HG02981 (cell line): ENCODE measurements around the gene CABP7.
"Not testable (repeated sequence)": the region's sequence is repeated elsewhere in the genome, so short reads cannot be mapped to it uniquely, and the experiment has no call there.

Experiments
- ATAC-seq: cut with Tn5 transposase; IDR thresholded peaks from one replicate; pipeline ENCODE4 v1.9.1; 2021; ENCODE audit warnings: mild to moderate bottlenecking, moderate library complexity; ENCODE audit not compliant: unreplicated experiment

The CABP7 gene

DNA sequence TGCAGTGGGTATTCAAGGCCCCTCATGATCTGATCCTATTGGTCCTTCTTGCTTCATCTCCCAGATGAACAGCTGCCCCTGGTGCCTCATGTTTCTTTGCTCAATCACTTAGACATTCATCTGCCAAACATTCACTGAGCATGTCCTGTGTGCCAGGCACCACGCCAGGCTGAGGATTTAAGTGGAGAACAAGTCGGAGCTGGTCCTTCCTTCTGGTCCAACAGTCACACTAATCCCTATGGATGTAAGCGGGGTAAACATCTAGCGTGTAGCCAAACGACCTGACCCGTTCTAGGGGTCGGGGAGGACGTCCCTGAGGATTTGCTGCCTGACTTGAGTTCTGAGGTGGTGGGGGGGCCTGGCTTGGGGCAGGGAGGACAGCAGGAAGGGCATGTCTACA, 25.1 kb downstream of the CABP7 start:
- ATAC-seq: no peak

DNA sequence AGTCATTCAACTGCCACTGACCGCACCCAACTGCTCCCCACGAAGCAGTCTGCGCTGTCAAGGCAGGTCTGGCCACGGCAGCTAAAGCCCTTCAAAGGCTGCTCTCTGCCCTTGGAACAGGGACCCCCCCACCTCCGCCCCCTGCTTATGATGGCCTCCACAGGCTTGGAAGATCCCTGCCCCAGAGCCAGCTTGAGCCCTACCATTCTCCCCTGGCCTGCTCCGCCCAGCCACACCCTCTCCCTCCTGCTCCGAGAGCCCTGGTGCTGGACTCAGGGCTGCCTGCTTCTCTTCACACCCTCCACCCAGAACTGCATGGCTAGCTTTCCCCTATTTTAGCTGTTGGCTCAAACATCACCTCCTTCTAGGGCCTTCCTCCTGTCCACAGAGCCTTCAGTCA, 28.0 kb downstream of the CABP7 start:
- no peak for ATAC-seq

DNA sequence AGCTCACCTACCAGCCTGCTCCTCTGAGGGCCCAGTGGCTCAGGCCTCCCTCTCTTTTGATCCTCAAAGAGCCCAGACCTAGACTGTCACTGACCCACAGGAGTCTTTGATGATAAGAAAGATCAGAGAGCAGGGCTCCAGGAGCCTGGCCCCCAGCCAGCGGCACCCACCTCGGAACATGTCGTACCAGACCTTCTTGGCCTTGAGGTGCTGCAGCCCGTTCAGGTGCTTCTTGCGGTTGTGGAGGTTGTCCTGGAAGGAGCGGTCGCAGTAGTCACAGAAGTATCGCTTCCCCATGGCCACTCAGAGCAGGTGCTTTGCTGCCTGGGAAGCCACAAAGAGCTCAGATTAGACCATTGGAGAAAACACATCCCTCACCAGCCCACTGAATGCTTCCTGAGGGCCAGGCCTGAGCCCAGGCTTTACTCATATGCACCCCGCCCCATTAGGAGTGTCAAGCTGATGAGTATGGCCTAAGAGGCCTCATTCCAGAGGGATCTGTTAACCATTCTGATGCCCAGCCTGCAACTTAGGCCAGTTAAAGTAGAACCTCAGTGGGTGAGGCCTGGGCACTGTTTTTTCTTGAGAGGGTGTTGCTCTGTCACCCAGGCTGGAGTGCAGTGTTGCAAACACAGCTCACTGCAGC, 28.6 kb downstream of the CABP7 start:
- ATAC-seq: no peak

DNA sequence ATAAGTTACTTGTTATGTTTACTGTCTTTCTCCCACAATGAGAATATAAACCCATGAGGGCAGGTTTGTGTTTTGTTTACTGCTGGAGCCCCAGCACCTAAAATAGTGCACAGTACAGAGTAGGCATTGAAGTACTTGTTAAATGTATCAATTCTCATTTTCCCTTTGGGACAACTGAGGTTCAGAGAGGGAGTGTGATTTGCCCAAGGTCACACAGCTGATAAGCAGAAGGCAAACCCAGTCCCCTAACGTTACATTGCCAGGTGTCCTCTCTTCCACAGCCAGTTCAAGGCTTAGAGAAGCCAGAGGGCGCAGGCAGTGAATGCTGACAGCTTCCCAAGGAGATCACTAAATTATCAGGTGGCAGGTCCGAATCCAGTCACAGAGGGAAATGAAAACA, 30.2 kb downstream of the CABP7 start:
- ATAC-seq: no peak

DNA sequence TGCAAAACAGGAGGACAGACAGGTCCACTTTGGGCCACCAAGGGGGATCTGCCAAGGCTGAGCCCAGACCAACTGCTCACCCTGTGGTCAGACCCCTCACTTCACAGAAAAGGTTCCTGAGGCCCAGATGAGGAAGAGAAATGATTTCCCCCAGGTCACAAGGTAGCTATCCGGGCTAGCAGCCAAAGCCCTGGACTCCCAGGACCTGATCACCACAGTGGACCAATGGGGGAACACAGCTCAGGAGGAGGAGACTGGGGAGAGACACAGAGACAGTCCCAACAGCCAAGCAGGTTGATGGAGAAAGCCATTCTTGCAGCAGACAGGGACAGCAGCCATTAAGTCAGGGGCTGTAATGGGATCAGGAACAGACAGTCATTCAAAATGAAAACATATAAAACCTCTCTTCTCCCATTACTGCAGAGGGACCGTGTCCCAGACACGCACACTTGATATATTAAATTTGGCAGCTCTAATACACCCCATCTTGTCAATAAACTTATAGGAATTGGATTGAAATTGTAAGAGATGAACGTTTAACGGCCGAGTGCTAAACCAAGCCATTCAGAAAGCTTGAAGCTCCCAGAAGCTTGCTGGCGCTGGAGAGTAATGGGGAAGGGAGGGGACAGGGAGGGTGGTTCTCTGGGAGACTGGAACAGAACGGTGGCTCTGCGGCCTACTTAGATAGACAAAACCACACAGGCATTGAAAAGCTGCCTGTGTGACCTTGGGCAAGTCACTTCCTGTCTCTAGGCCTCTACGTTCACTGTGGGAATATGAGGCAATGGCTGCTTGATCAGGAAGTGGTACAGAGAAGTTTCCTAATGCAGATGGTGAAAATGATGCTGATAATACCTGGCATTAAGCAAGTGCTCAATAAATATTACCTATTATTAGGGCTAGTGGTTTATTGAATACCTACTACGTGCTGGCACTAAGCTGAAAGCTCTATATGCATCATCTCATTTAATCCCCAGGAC, 31.0 kb downstream of the CABP7 start:
- ATAC-seq: no peak

DNA sequence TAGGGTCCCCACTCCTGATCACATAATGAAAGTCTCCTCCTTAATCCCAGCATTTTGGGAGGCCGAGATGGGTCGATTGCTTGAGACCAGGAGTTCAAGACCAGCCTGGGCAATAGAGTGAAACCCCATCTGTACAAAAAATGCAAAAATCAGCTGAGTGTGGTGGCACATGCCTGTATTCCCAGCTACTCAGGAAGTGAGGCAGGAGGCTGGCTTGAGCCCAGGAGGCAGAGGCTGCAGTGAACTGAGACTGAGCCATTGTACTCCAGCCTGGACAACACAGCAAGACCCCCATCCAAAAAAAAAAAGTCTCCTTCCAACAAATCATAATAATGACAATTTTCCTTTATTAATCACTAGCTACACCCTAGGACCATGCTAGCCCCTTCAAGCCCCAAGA, 31.9 kb downstream of the CABP7 start:
- ATAC-seq: no peak

DNA sequence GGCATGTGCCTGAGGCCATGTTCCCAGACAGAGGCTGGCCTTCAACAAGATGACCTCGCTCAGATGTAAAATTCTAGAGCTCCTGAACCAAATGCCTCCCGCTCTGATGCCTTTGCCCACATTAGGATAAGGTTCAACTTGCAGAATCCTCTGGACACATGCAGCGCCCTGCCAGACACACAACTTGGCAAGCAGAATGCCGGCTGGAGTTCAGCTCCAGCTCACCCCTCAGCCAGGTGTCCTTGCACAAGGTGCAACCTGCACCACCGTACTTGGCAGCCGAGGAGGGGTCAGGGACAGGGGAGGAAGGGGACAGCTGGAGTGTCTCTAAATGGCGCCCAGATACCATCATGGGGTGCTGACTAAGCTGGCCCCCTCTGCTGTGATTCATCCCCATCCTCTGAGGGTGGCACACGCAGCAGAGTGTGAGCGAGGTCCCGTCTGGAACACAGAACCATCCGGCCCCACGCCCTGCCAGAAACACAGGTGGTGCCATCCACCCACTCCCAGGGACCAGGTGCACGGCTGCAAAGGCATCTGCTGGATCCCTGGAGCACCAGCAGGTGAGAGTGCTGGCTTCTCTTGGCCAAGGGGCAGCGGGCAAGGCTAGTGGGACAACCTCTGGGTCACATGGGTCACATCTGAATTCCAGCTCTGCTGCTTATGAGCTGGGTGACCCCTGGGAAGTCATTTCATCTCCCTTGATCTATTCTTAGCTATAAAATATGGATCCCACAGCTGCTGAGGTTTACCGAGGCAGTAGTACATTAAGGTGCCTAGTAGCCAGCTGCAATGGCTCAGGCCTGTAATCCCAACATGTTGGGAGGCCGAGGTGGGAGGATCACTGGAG, 34.2 kb downstream of the CABP7 start:
- no peak for ATAC-seq

DNA sequence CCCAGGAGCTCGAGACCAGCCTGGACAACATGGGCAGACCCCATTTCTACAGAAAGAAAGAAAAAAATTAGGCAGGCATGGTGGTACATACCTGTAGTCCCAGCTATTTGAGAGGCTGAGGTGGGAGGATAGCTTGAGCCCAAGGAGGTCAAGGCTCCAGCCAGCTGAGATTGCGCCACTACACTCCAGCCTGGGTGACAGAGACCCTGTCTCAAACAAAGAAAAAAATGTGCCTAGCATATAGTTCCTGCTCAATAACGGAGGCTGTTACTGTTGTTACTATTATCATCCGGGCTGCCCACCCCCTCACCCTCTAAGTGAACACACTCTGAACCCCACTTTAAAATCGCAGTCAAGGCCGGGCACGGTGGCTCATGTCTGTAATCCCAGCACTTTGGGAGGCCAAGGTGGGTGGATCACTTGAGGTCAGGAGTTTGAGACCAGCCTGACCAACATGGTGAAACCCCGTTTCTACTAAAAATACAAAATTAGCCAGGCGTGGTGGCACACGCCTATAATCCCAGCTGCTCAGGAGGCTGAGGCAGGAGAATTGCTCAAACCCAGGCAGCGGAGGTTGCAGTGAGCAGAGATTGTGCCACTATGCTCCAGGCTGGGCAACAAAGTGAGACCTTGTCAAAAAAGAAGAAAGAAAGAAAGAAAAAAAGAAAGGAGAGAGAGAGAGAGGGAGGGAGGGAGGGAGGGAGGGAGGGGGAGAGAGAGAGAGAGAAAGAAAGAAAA, 35.0 kb downstream of the CABP7 start:
- not testable (repeated sequence) for ATAC-seq

DNA sequence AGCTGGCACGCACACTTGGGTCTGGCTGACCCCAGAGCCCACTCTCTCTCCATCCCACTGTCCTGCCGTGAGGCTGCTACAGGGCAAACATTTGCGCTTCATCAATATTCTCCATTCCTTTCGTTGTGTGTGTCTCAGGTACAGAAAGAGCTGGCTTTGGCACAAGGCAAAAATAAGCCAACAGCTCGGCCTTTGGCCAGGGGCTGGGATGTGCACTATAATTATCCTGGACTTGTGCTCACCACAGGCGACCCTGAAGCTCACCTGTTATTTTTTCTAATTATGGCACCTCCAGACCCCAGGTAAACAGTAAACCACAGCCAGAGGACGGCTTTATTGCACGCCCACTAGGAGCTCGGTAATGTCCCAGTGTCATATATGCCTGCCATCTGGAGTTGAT, 36.1 kb downstream of the CABP7 start:
- no peak for ATAC-seq

DNA sequence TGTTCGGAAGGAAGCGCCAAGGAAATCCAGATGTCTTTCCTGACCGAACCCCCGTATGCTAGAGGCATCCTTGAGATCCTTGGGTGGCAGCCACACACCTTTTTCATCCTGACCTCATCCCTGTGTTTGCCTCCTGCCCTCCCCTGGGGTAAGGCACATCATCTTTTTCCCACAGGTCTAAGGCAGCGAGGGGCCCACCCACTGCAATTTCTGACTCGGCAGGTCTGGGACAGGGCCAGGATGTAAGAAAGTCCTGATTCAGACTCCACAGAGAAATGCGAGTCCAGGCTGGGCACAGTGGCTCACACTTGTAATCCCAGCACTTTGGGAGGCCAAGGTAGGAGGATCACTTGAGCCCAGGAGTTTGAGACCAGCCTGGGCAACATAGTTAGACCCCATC, 36.5 kb downstream of the CABP7 start:
- no peak for ATAC-seq

DNA sequence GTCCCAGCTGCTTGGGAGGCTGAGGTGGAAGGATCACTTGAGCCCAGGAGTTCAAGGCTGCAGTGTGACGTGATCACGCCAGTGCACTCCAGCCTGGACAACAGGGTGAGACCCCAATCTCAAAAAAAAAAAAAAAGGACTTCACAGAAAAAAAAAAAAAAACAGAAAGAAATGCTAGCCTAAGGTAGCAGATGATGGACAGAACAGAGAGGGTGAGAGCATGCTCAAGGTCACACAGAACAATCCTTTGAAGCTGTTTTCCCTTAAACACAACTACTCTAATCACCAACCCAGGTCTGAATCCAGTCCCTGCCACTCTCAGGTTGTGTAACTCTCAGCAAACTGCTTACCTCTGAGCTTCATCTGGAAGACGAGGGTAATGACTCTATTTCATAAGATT, 37.3 kb downstream of the CABP7 start:
- no peak for ATAC-seq

DNA sequence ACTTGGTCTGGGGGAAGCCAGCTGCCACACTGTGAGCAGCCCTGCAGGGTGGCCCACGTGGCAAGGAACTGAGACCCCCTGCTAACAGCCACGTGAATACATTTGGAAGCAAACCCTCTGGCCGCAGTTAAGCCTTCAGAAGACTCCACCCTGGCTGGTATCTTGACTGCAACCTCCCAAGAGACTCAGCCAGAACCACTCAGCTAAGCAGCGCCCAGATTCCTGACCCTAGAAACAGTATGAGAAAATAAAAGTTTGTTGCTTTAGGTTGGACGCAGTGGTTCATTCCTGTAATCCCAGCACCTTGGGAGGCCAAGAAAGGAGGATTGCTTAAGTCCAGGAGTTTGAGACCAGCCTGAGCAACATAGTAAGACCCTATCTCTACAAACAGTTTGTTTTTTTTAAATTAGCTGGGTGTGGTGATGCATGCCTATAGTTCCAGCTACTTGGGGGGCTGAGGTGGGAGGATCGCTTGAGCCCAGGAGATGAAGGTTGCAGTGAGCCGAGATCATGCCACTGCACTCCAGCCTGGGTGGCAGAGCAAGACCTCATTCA, 38.3 kb downstream of the CABP7 start:
- no peak for ATAC-seq

DNA sequence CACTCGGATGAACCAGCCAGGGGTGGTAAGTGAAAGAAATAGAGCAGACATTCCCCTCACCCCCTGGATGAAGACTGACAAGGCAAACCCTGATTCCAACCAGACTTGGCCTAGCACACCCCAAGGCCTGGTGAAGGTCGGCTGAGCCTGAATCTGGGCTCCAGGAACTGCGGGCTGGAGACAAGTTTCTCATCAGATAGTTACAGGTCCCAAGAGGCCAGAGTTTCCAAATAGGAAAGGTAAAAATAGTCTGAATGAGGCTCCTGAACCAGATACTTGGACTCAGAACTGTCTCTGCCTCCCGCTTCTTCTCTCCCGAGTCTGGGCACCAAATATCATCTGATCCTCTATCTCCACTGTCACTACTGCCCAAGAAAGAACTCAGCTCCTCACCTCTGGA, 39.2 kb downstream of the CABP7 start:
- no peak for ATAC-seq

DNA sequence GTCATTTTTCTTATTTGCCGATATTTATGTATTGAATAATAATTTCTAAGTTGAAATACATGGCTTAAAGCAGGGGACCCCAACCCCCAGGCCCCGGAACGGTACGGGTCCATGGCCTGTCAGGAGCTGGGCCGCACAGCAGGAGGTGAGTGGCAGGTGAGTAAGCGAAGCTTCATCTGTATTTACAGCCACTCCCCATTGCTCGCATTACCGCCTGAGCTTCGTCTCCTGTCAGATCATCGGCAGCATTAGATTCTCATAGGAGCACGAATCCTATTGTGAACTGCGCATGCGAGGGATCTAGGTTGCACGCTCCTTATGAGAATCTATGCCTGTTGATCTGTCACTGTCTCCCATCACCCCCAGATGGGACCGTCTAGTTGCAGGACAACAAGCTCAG, 42.5 kb downstream of the CABP7 start:
- ATAC-seq: no peak

DNA sequence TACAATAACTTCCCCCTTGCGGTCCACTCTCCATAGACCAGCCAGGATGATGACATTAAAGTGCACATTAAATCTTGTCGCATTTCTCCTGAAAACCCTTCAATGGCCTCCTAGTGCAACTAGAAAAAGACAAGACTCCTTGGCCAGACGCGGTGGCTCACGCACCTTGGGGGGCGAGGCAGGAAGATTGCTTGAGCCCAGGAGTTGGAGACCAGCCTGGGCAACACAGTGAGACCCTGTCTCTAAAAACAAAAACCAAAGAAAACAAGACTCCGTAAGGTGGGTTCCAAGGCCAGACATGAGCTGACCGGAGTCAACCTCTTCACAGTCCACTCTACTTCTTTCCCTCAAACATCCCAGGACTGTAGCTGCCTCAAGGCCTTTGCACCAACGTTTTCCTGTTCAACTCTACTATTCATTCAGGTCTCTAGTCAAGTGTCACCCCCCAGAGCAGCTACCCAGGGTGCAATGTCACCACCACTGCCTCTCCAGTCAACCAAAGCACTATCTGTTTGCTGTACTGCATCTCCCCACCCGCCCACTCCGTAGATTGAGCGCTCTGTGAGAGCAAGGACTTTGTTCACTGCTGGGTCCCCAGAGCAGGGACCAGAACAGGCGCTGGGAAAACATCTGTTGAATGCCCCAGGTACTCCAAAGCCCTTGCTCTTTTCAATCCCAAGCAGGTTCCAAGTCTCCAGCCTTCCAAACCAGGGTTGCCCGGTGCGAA, 46.3 kb downstream of the CABP7 start:
- peak; percentile 17 for ATAC-seq

DNA sequence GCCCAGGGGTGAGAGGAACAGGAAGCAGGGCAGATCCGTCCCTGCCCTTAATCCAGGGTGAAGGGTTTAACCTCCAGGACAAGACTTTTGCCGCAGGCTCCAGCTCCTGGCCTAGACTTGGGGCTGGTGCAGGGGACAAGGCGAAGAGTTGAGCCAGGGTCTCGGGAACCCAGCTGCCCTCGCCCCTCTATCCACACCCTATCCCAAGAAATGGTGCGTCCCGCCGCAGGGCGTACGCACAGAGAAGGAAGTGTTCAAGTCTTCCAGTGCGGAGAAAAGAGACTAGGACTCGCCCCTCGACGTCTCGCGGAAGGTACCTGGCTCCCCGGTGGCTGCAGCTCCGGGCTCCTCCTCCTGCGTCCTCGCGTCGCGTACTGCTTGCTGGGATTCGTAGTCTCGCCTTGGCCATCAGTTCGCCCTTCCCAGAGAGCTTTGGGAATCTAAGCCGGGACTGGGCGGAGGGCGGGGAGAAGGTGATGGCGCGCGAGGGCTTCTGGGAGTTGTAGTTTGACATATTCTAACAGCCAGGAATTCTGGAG, 46.9 kb downstream of the CABP7 start, which contains the start of gene ZMAT5:
ZMAT5 (minus strand) TSS at position 376 of the 539 bp plus-strand sequence. CDS start 18,463 bp downstream, outside the sequence.
- ATAC-seq: peak; percentile 88

DNA sequence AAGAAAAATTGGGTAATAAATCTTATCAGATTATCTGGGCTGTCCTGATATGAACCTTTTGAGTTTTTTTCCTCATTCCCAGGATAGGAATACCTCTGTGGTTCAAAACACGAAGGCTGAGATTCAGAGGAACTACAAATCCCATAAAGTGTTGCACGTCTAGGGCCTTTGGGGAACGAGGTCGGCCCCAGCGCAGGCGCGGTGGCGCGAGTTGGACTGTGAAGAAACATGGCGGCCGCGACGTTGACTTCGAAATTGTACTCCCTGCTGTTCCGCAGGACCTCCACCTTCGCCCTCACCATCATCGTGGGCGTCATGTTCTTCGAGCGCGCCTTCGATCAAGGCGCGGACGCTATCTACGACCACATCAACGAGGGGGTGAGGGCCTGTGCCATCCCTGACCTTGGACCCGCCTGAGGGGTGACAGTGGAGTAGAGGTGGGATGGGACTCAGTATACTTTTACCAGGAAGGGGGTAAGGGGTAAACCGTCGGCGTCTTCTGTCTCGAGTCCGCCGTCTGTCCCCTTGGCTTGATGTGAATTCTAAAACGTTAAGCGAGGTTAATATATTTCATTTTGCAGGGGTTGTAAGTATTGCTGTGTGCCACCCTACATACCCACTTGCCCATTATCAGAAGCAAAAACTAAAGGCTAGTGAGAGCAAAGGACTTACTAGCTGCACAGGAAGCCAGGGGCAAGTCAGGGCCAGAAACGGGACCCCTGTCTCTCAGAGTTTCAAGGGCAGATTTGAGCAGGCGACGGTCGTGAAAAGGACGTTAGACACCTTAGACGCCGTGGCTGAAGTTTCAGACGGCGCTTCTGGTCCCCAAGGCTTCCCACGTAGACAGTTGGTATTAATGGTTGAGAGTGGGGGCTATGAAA, 47.6 kb downstream of the CABP7 start, which contains the start of gene UQCR10:
UQCR10 (plus strand) TSS at position 199 of the 881 bp plus-strand sequence; CDS start at position 229, 30 bp downstream.
- peak; percentile 52 for ATAC-seq

DNA sequence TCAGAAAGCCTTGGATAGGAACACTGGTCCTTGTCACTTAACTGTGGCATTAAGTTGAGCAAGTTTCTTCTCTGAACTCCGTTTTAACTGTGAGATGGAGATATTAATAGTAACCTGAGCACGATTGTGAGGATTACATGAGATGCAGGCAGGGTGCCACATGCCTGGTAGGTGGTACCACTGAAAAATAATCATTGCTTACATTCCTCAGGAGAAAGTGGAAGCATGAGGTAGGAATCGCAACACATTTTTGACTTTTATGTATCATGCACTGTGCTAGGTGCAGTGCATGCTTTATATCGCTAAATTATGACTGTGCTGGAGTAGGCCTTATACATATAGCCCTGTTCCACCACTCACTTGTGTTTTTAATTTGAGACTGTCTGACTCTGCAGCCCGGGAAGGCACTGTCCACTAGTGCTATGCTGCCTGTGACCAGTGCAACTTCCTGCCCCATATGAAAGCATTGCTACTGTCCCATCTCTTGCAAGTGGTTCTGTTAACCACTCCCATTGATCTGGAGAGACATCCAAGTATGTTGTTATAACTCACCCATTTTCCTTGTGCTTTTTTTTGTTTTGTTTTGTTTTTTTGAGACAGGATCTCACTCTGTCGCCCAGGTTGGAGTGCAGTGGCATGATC, 48.4 kb downstream of the CABP7 start:
- ATAC-seq: no peak
